Measurements from ENCODE around the gene KRT23. TPM values are rescaled to one million over a fixed set of nuclear protein-coding genes. Genes with fewer than 3 reads are reported as not detected.

The KRT23 gene
- polyA plus RNA-seq, 1 donor from 2014 or later: 0.37 TPM

DNA sequence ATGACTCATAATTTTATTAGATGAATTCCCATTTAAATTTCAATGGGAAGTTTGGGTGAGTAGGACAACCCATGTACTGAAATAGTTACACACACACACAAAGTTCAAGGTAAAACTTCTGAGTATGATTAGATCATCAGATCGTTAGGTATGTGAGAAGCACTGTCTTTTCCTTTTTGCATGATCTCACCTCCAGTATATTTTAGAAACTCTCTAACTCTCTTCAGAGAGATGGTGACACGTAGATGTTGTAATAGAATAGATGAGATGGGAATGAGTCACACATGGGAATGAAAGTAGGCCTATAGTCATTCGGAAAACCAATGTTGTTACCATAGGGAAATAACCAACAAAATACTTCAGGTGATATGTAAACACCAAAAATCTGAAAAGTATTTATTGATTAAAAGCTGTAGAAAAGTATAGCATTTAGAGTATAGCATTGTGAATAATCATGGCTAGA lies 22.2 kb downstream of the KRT23 start:
- Histone ChIP-seq H3K9me3 (ENCODE audit: low read length) (no peaks in the 10 kb centered on the region), H3K36me3 (ENCODE audit: insufficient read depth, low read length) (no peaks in the 10 kb centered on the region), H3K27me3 (ENCODE audit: insufficient read depth, low read depth, low read length) (no peaks in the 10 kb centered on the region), H4K20me1 (ENCODE audit: insufficient read depth) (no peaks in the 10 kb centered on the region), H3K9ac (ENCODE audit: low read length) (no peak overlapping the region), H2AFZ (ENCODE audit: low read depth, low read length) (no peak overlapping the region), H3K4me3 (ENCODE audit: low read length) (no peak overlapping the region), H3K27ac (ENCODE audit: low read length) (no peak overlapping the region), H3K79me2 (replicated peaks; ENCODE audit: insufficient read depth, low read length) (no peaks in the 10 kb centered on the region), H3K9me2 (ENCODE audit: insufficient read depth, low read length) (no peaks in the 10 kb centered on the region), H3F3A (ENCODE audit: insufficient read depth, low read length, poor library complexity, severe bottlenecking) (no peaks in the 10 kb centered on the region), H3K4me2 (ENCODE audit: low read length) (no peak overlapping the region)
- TF ChIP-seq EZH2 (IDR thresholded peaks at IDR 0.05; ENCODE audit: borderline replicate concordance, insufficient read depth, low read length, poor library complexity, severe bottlenecking) (no peak), RAD21 (conservative IDR thresholded peaks at IDR 0.05) (no peak), POLR2AphosphoS5 (IDR thresholded peaks at IDR 0.05) (no peak), TAF1 (IDR thresholded peaks at IDR 0.05; ENCODE audit: low read depth) (no peak), MXI1 (conservative IDR thresholded peaks at IDR 0.05; ENCODE audit: poor library complexity, severe bottlenecking) (no peak), EP300 (conservative IDR thresholded peaks at IDR 0.05; ENCODE audit: poor library complexity, severe bottlenecking) (no peak)
- TF ChIP-seq, protein P1, sequence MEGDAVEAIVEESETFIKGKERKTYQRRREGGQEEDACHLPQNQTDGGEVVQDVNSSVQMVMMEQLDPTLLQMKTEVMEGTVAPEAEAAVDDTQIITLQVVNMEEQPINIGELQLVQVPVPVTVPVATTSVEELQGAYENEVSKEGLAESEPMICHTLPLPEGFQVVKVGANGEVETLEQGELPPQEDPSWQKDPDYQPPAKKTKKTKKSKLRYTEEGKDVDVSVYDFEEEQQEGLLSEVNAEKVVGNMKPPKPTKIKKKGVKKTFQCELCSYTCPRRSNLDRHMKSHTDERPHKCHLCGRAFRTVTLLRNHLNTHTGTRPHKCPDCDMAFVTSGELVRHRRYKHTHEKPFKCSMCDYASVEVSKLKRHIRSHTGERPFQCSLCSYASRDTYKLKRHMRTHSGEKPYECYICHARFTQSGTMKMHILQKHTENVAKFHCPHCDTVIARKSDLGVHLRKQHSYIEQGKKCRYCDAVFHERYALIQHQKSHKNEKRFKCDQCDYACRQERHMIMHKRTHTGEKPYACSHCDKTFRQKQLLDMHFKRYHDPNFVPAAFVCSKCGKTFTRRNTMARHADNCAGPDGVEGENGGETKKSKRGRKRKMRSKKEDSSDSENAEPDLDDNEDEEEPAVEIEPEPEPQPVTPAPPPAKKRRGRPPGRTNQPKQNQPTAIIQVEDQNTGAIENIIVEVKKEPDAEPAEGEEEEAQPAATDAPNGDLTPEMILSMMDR (IDR thresholded peaks at IDR 0.05; ENCODE audit: poor library complexity, severe bottlenecking): no peak

DNA sequence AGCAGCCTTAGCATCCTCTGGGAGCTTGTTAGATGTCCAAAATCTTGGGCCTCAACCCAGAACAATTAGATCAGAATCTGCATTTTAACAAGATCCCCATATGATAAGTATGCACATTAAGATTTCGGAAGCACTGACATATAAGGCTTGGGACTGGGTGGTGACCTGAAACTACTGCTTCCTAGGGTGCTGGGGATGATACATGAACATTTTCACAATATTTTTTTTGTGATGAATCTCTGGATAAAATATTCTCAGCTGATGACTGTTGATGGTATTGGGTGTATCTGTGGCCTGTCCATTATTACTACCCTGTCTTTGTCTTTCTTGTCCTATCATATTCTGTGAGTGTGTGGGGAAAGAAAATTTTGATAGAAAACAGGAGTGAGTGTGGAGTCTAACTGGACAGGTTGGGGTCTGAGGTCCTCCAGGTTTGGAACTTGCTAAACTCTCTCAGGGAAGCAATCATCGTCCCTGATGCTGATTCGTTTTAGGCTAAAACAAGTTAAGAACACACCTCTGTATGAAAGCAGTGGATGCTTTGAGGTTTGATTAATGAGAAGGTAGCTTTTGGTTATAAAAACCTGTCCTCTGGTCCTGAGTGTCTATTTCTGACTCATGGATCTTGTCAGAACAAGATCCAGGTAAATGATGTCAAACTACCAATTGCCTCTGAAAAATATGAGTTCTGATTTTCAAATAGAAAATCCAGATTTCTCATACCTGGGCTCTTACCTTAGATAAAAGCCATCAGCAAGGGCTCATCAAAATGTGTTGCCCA lies 23.2 kb downstream of the KRT23 start:
- H3K9me3 ChIP-seq (ENCODE audit: low read length): no peaks in the 10 kb centered on the region
- no peak overlapping the region for H3K4me2 ChIP-seq (ENCODE audit: low read length)
- H3F3A ChIP-seq (ENCODE audit: insufficient read depth, low read length, poor library complexity, severe bottlenecking): no peaks in the 10 kb centered on the region
- no peaks in the 10 kb centered on the region for H3K79me2 ChIP-seq (replicated peaks; ENCODE audit: insufficient read depth, low read length)
- TF ChIP-seq SMC3 (conservative IDR thresholded peaks at IDR 0.05; ENCODE audit: poor library complexity): no peak
- no peak for TF ChIP-seq MXI1 (conservative IDR thresholded peaks at IDR 0.05; ENCODE audit: poor library complexity, severe bottlenecking)
- TF ChIP-seq POLR2AphosphoS5 (IDR thresholded peaks at IDR 0.05): no peak
- TF ChIP-seq, protein P1 (IDR thresholded peaks at IDR 0.05; ENCODE audit: poor library complexity, severe bottlenecking): no peak
- TF ChIP-seq, protein P2, sequence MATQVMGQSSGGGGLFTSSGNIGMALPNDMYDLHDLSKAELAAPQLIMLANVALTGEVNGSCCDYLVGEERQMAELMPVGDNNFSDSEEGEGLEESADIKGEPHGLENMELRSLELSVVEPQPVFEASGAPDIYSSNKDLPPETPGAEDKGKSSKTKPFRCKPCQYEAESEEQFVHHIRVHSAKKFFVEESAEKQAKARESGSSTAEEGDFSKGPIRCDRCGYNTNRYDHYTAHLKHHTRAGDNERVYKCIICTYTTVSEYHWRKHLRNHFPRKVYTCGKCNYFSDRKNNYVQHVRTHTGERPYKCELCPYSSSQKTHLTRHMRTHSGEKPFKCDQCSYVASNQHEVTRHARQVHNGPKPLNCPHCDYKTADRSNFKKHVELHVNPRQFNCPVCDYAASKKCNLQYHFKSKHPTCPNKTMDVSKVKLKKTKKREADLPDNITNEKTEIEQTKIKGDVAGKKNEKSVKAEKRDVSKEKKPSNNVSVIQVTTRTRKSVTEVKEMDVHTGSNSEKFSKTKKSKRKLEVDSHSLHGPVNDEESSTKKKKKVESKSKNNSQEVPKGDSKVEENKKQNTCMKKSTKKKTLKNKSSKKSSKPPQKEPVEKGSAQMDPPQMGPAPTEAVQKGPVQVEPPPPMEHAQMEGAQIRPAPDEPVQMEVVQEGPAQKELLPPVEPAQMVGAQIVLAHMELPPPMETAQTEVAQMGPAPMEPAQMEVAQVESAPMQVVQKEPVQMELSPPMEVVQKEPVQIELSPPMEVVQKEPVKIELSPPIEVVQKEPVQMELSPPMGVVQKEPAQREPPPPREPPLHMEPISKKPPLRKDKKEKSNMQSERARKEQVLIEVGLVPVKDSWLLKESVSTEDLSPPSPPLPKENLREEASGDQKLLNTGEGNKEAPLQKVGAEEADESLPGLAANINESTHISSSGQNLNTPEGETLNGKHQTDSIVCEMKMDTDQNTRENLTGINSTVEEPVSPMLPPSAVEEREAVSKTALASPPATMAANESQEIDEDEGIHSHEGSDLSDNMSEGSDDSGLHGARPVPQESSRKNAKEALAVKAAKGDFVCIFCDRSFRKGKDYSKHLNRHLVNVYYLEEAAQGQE (IDR thresholded peaks at IDR 0.05; ENCODE audit: borderline replicate concordance): no peak
- TF ChIP-seq TAF1 (IDR thresholded peaks at IDR 0.05; ENCODE audit: low read depth): no peak
- TF ChIP-seq RAD21 (conservative IDR thresholded peaks at IDR 0.05): no peak
- no peak for TF ChIP-seq EP300 (conservative IDR thresholded peaks at IDR 0.05; ENCODE audit: poor library complexity, severe bottlenecking)
- no peak for TF ChIP-seq EZH2 (IDR thresholded peaks at IDR 0.05; ENCODE audit: borderline replicate concordance, insufficient read depth, low read length, poor library complexity, severe bottlenecking)
- no peak overlapping the region for H3K9ac ChIP-seq (ENCODE audit: low read length)
- H3K27me3 ChIP-seq (ENCODE audit: insufficient read depth, low read depth, low read length): no peaks in the 10 kb centered on the region
- H3K36me3 ChIP-seq (ENCODE audit: insufficient read depth, low read length): no peaks in the 10 kb centered on the region
- no peaks in the 10 kb centered on the region for H4K20me1 ChIP-seq (ENCODE audit: insufficient read depth)
- no peak overlapping the region for H3K27ac ChIP-seq (ENCODE audit: low read length)
- H3K4me3 ChIP-seq (ENCODE audit: low read length): no peak overlapping the region
- no peak overlapping the region for H2AFZ ChIP-seq (ENCODE audit: low read depth, low read length)
- no peaks in the 10 kb centered on the region for H3K9me2 ChIP-seq (ENCODE audit: insufficient read depth, low read length)

All from neural cell (in vitro differentiated cells).